NB4 (cell line): ENCODE measurements around the gene CCDC27.

ENCODE experiments used
- CTCF ChIP-seq: IDR thresholded peaks from one replicate; pipeline ENCODE4 v1.5.1; 2012; ENCODE audit warnings: low read depth, low read length
- POLR2A ChIP-seq: IDR thresholded peaks from 2 replicates; pipeline ENCODE4 v1.6.1; 2011; ENCODE audit warnings: mild to moderate bottlenecking; ENCODE audit not compliant: insufficient read length; ENCODE audit errors: extremely low read depth

- TF ChIP-seq CTCF (no peak), POLR2A (no peak)
Measured at GRCh38 chr1:3747522-3747848, 4.8 kb upstream of the CCDC27 start.
